A549 (cell line): ENCODE measurements around the gene TBC1D22A.

ENCODE experiments used
- CHD4 ChIP-seq: fragments of 200-600 bp; sonication (generic); IDR thresholded peaks from 2 replicates; pipeline ENCODE4 v1.6.1; 2016; ENCODE audit warnings: antibody characterized with exemption, mild to moderate bottlenecking, borderline replicate concordance
- EP300 ChIP-seq, 2 experiments: fragments of >200 bp; sonication (Bioruptor Twin); formaldehyde crosslinking; IDR thresholded peaks; 2 replicates in 1 of 2; 3 replicates in 1 of 2; pipeline ENCODE4 v1.6.1; 2016 to 2017
- MAX ChIP-seq: IDR thresholded peaks from 2 replicates; pipeline ENCODE4 v1.6.1; 2012

- no peak for TF ChIP-seq CHD4
- no peak for TF ChIP-seq MAX
- TF ChIP-seq EP300 (IDR thresholded peaks at IDR 0.05) = no peak
These were observed 212.5 kb downstream of the TBC1D22A start for GRCh38 chr22:46974631-46975585.
